HG03064 (cell line): Measurements from ENCODE around the gene MDK.

Experiments used
- ATAC-seq: cut with Tn5 transposase; IDR thresholded peaks from one replicate; pipeline ENCODE4 v1.9.1; 2021; ENCODE audit warnings: low read depth; ENCODE audit not compliant: unreplicated experiment

Gene MDK

DNA sequence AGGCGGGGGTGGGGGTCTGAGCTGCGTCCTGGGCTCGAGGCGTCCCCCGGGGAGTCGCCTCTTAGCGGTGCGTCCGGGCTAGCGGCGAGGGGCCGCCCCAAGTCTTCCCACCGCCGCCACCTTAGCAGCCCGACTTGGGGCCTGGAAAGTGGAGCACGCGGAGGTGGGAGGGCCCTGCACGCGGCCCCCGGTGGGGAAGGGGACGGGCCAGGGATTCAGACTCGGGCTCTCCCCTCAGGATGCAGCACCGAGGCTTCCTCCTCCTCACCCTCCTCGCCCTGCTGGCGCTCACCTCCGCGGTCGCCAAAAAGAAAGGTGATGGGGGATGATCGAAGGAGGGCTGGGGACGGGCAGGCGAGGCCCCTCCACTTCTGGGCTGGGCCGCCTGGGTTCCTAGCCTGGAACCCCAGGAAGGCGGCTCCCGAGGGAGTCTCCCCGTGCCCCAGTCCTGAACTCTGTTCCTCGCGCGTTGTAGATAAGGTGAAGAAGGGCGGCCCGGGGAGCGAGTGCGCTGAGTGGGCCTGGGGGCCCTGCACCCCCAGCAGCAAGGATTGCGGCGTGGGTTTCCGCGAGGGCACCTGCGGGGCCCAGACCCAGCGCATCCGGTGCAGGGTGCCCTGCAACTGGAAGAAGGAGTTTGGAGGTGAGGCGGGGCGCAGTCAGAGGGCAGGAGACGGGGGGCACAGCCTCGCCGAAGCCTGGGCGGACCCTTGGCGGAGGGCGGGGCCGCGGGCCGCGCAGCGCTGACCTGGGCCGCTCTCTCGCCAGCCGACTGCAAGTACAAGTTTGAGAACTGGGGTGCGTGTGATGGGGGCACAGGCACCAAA is 563 bp downstream of the MDK start:
- no peak for ATAC-seq

DNA sequence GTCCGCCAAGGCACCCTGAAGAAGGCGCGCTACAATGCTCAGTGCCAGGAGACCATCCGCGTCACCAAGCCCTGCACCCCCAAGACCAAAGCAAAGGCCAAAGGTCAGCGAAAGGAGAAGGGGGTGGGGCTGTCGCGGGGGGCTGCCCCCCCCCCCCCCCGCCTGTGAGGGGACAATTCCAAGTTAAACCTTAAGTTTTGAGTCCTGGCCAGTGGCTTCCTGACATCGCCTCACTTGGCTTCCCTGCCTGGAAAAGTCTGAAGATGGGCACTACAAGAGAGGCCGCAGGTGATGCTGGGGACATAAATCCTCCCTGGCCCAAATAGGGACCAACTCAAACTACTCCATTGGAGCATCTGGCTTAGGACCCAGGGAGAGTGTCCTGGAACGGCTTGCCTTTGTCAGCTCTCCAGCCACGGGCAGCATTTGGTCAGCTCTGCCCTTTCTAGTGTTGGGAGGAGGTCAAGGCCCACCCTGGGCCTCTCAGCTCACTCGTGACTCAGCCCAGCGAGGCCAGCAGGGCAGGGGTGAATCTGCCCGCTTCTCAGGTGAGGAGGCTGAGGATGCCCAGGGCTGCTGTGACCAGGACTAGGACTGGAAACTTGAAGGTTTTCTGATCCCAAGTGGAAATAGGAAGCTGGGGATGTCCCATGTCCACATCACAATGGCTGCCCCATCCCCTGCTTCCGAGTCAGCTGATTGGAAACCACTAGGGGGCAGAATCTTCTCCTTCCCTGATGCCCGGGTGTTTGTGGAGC is 1.4 kb downstream of the MDK start:
- no peak for ATAC-seq

DNA sequence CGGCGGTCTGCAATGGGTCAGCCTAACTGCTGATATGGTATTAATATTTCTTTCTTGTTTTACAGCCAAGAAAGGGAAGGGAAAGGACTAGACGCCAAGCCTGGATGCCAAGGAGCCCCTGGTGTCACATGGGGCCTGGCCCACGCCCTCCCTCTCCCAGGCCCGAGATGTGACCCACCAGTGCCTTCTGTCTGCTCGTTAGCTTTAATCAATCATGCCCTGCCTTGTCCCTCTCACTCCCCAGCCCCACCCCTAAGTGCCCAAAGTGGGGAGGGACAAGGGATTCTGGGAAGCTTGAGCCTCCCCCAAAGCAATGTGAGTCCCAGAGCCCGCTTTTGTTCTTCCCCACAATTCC is 1.9 kb downstream of the MDK start:
- ATAC-seq, result no peak

DNA sequence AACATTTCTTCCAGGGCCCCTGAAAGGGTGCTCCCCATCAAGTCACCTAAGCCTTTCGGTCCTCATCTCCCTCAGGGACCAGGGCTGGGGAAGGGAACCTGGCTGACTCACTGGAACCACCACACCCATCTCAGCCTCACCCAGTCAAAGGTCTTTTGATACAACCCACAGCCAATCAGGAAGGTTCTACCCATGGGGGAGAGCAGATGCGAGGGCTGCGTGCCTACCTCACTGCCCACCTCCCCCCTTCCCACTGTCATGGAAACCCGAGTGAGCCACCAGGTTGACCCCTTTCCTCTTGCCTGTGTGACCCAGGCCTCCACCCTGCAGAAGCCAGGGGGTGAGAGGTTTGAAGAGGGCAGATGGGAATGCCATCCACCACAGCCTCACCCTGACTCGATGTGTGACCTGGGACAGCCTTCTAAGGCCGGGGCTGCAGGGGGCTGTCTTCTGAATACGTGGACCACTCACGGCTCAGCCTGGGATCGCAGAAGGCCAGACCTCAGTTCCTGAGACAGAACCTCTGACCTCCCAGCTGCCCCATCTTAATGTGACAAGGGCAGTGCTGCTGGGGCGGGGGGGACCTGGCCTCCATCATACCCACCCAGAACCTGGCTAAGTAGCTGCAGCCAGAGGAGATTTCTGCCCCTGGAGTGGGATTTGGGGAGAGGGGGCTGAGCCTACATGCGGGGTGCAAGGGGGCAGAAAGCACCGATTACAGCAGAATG is 2.7 kb downstream of the MDK start:
- no peak for ATAC-seq

DNA sequence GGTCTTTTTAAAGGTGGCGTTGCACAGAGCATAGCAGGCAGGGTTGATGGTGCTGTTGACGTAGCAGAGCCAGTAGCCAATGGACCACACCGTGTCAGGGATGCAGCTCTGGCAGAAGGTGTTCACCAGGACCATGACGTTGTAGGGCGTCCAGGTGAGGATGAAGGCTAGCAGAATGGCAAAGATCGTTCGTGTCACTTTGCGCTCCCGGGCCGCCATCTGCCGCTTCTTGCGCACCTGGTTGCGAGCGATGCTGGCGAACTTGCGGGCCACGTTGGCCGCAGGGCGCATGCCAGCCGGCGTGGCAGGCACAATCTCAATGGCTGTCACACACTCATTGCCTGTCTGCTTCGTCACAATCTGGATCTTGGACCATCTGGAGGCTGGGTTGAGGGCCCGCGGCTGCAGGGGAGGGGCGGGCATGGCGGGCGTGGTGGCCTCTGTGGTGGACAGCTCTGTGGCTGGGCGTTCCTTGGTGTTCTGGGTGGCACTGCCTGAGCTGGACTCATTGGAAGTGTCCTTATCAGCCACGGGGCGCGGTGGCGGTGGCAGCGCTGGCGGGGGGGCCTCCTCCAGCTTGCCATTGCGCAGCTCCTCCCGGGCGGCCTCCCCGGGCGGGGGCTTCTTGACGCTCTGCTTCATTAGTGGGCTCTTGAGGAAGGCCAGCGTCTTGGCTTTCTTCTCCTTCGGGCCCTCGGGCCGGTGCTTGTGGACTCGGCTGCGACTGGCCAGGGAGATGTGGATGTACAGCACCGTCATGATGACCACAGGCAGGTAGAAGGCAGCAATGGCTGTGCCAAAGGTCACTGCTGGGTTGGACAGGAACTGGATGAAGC is 3.9 kb downstream of the MDK start:
- no peak for ATAC-seq

DNA sequence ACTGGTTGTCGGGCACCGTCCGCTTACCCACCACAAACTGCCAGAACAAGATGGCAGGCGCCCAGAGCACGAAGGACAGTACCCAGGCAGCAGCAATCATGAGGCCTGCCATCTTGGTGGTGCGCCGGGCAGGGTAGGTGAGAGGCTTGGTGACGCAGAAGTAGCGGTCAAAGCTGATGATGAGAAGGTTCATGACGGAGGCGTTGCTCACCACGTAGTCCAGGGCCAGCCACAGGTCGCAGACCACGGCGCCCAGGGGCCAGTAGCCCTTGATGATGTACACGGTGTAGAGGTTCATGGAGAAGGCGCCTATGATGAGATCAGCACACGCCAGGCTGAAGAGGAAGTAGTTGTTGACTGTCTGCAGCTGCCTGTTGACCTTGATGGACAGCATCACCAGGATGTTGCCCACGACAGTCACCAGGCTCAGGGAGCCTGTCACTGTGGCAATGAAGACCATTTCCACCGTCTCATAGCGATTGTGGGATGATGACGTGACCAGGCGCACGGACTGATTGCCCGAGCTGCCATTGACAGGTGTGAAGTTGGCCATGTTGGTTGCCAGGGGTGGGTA is 4.6 kb downstream of the MDK start:
- no peak for ATAC-seq

DNA sequence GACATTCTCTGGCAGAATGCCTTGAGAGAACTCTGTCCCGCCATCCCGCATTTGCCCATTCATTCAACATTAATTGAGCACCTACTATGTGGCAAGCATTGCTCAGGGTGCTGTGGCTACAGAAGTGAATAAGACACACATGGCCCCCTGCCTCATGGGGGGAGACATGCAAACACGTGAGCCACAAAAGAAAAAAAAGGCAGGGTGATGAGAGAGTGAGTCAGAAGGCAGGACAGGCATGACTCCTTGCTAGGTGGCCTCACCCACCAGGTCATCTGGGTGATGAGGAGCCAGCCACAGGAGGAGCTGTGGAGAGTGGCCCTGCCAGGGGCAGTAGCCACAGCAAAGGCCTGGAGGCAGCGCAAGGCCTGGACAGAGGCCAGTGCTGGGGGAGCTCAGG is 5.2 kb downstream of the MDK start:
- no peak for ATAC-seq

DNA sequence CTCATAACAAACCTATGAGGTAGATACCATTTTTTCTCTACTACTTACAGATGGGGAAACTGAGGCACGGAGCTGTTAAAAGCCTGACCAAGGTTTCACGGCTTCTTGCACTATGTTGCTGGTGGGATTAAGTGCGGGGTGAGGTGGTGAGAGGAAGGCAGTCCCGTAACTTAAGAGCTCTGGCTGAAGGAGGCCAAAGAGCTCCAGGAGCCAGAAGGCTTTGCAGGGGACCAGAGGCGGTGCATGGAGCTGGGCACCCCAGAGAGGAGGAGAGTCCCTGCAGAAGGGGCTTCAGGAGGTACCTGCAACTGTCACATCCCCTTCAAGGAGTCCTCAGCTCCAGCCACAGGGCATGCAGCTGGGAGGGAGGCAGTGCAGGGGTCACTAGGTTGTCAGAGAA is 6.0 kb downstream of the MDK start:
- ATAC-seq, result no peak

DNA sequence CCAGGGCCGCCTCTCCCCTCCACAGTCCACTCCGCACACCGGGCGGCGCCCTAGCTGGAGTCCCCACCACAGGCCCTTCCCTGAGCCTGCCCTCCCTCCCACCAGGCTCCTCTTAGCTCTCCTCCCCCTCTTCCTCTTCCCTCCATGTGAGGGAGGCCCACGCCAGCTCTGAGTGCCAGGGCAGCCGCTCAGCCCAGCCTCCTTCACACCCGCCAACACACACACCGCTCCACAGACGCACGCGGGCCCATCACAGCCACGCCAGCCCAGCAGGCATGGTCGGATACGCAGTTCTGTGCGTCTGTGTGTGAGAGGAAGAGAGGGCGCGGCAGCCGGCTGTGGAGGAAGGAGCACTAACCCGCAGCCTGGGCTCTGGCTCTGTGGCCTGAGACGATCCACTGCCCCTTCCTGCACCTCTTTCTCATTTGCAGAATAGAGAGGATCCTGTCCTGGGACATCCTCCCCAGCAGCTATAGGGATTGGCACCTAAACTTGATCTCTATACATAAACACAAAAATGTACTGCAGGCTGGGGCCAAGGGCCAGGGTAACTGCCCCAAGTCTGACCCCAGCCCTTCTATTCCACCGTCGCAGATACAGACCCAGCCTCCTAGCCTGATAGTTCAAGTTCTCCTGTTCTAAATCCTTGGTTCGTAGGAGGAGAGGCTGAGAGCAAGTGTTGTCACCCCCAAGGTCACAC is 6.6 kb downstream of the MDK start:
- no peak for ATAC-seq

DNA sequence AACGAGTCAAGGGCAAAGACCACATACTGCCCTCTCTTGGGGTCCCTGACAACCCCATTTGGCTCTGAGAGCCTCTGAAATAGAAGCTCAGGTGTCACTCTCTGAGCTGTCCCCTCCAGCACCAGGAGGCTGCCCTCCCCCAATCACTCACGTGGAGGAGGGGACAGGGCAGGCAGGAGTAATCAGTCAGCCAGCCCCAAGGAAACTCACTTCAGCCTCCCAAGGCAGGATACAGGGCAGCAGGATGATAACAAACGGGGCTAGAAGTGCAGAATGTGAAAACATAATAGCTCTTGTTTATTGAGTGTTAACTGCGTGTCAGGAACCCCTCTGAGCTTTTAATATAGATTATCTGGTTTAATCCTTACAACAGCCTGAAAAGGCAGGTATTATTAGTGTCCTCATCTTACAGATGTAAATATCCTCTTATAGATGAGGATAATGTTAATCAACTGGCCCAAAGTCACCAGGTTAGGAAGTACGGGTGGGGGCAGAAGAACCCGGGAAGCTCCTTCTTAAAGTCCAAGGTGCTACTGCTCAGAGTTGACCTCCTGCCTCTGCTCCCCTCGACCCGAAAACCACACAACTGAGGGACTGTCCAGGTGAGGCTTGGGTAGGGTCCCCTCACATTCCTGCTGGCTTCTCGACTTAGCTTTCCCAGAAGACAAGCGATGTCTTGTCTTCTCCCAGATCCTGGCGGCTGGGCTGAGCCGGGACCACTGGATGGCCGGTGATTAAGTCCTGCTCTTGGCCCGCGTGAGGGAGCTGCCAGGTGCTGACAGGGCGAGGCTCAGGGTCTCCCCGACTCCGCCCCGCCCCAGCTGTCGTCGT is 7.4 kb downstream of the MDK start:
- no peak for ATAC-seq

DNA sequence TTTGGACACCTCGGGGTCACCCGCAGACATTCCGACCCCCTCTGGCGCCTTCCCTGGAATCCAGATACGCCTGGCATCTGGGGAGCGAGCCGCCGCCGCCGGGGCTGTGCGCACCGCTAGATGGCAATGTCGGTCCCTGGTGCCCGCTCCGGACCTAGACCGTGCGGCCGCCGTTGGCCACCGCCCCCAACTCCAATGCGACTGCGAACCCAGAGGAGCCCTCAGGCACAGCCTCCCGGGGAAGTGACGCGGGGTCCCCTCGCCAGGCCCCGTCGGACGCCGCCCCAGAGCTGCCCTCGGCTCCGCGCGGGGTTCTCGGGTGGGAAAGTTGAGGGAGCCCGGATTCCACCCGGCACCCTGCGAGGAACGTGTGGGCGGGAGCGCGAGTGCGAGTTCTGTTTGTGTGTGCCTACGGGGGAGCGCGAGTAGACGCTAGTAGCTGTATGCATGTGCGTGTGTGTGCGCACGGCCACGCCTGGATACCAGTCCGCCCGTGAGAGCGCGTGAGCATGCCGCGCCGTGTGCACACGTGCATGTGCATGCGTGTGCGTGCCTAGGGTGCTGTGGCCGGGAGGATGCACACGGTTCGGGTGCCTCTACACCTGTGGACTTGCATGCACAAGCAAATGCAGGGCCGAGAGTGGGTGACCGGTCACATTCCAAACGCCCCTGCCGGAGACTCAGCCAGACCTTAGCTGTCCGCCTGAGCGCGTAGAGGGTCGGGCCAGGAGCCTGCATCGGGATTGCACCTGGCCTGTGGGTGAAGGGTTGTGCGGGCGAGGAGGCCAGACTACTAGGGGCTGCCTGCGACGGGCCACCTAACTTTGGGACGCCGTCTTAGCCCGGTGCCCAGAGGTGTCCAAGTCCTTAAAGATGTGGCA is 8.2 kb downstream of the MDK start:
- no peak for ATAC-seq

DNA sequence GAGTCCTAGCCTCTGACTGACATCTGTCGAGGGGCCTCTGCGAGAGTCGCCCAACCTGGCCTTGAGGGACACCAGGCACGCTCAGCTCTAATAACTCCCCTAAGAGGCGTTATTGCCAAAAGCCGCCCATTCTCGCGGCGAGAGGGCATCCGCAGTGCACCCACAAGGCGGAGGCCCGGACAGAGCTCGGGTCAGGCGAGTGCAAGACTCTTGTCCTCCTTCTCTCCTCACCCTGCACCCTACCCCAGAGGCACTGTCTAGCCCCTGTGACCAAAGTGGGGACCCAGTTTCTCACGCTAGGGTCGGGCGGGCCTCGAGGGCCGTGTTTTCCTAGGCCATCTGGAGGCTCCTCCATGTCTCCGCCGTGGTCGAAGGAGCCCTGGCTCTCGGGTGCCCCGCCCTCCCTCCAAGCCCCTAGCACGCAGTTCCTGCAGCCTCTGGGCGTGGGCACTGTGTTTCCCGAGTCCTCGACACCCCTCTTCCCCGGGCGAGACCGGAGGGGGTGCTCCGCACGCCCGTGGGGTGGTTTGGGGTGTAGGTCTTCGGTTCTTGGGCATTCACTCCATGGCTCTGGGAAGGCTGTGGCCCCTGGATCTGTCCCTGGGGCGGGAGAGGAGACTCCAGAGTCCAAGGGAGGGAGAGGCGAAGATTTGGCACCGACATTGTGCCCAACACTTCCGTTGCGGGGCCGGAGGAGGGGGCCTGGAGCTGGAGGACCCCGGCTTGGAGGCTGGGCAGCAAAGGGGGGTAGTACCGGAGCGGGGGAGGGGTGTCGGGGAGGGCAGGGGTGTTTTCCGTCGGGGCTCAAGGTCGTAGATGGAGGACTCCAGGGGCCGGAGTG is 9.1 kb downstream of the MDK start:
- ATAC-seq, result no peak

DNA sequence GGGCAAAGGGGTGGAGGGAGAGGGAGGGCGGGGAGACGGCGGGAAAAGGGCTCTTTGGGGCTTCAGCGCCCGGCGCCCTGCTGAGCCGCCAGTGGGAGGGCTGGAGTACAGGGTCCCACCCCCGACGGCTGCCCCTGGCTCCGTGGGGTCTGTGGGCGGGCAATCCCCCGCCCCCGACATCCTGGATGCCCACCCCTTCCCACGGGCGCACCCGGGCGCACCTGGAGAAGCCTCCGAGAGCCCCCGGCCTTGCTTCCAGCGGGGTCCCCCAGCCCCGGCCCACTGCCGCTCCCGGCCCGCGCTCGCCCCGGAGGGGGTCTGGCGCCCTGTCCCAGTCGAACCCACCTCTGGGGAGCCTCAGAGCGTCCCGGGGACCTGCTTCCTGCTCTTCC is 9.7 kb downstream of the MDK start:
- no peak for ATAC-seq

DNA sequence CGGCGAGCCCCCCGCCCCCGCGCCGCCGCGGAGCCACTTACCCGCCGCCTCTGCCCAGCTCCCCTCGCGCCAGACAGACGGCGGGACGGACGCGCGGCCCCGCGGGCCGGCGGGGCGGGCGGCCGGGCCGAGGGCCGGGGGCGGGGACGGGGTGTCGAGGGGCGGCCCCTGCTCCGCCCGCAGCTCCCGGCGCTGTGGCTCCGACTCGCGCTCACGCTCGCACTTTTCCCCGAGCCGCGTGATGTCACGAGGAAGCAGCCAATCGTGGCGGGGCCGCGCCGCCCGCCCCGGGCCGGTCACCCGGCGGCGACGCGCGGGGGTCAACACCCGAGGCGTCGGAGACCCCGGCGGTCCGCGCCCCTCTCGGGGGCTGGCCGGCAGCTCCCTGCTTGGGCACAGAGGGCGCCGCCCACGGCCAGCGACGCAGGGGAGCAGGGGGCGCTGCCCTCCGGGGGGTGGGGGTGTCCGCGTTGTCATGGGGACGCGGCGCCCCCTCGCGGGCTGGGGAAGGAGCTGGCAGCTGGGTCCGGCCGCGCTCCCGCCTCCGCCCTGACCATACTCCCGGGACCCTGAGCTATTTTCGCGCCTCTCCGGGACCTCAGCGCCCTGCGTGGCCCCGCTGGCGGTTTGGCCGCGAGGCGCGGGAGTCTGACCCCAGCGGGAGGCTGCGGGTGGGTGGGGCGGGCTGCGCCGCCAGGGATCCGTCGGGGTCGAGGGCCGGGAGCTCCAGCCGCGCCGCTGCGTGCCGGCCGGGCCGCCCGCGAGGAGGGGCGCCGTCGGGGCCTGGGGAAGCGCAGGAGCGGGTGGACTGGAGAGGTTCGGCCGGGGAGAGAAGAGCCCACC is 10.3 kb downstream of the MDK start, which contains the start of gene CHRM4:
Gene CHRM4 (minus strand): TSS at position 199 of the 843 bp plus-strand sequence. CDS start 5,219 bp downstream, outside the sequence.
- no peak for ATAC-seq

DNA sequence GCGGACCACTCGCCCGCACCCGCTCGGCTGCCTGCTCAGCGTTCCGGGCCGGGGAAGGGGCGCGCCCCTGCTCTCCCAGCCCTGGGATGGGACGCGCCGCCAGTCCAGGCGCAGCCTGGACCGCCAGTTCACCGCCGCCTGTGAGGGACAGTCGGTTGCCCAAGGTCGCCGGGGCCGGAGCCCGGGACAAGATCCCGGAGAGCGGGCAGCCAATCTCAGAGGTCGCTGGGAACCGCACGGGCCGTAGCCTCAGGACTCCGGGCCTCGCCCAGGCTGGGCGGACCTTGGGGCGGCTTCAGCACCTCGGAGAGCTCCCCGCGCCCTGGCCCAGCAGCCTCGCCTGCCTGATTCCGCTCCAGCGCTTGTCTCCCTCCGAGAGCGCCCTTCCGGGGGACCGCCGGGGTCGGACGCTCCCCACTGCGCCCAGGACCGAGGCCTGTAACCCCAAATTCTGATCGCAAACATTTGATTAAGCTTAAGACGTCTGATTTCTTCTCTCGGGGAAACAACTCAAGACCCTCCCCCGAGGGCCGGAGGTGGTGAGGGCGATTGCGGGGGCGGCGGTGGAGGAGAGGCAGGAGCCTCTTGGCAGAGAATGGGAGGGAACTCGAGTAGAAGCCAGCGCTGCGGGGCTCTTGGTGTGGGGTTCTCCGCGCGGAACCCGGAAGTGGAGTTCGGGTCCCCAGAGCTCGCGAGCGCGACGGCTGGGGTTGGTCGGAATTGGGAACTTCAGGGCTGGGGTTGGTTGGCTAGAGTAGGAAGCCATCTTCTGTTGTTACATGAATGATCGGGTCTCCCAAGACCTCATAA is 11.2 kb downstream of the MDK start:
- peak; percentile 70 for ATAC-seq
